Stimulated activated naive CD4-positive, alpha-beta T cell (primary cell): ENCODE data around the gene GNA15.

Experiments
- DNase-seq, 6 experiments: peaks; one replicate each; lab custom pipeline; 2025; lab: John Stamatoyannopoulos, UW

GNA15 gene

GRCh38 chr19:3121396-3121795 lies 14.4 kb upstream of the GNA15 start:
- DNase-seq = no peak

GRCh38 chr19:3121821-3122511 lies 13.9 kb upstream of the GNA15 start:
- no peak for DNase-seq

DNA sequence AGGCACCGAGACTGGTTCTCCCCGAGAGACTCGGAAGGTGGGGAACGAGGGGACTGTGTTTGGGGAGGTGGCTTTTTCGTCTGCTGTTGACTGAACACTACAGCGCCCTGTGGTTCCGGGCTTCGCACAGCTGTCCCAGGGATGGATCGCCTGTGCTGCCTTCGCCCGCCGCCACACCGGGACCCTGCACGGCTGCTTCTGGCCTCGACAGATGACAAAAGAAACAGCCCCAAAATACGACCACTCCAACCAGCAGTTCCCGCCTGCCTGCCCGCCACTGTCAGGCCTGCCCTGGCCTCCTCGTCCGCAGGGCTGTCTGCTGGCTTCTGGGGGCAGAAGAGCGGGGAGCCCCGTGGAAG lies 13.3 kb upstream of the GNA15 start:
- no peak for DNase-seq

GRCh38 chr19:3123088-3123721 lies 12.6 kb upstream of the GNA15 start:
- DNase-seq = no peak

DNA sequence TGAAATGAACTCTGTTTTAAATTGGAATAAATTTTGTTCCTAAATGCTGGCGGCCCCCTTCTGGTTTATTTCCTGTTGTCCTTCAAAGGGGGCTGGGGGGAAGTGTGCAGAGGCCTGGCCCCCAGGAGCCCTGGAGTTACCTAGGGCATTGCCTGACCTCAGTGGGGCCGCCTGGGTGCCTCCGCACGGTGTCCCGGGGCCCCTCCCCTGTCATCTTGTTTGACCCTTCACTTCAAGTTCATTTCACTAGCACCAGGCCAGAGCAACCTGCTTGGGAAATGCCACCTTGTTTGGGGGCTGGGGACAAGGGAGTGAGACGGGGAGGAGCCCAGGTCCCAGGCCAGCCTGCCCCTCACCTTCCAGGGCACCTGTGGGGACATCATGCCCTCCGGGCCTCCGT lies 11.9 kb upstream of the GNA15 start:
- DNase-seq = no peak

GRCh38 chr19:3124630-3125029 lies 11.2 kb upstream of the GNA15 start:
- no peak for DNase-seq

- DNase-seq = peak in 5 of 6 experiments; percentile 52 to 73 (median 58)
Measured at GRCh38 chr19:3125900-3126524, 9.8 kb upstream of the GNA15 start.

DNA sequence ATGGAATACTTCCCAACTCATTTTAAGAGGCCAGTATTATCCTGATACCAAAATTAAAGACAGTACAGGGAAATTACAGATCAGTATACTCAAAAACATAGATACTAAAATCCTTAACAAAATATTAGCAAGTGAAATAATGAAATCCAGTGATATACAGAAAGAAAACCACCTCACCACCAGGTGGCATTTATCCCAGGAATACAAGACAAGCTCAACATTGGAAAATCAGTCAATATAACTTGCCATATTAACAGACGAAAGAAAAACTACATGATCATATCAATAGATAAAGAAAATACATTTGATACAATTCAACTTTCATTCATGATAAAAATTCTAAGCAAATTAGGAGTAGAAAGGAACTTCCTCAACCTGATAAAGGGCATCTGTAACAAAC lies 6.7 kb upstream of the GNA15 start:
- DNase-seq = peak in 2 of 6 experiments; percentile 13 to 23

GRCh38 chr19:3131168-3131567 lies 4.7 kb upstream of the GNA15 start:
- peak in 1 of 6 experiments; percentile 11 for DNase-seq

- DNase-seq = peak; percentile 25 to 37 (median 32)
Measured at GRCh38 chr19:3132971-3133792, 2.7 kb upstream of the GNA15 start.

DNA sequence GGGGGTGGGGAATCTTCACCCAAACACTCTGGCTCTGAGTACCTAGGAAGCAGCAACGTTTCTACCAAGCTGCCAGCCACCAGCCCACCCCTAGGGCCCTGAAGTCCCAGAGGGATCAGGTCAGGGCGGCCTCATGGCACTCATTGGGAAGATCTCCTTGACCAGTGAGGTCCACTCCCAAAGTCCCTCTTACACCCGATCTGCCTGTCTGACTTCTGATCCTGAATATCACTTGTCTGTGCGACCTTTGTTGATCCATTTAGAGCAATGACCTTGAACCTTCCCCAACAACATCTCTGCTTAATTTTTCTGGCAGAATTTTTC lies 2.1 kb upstream of the GNA15 start:
- no peak for DNase-seq

GRCh38 chr19:3136684-3137055 lies 837 bp downstream of the GNA15 start:
- DNase-seq = no peak

DNA sequence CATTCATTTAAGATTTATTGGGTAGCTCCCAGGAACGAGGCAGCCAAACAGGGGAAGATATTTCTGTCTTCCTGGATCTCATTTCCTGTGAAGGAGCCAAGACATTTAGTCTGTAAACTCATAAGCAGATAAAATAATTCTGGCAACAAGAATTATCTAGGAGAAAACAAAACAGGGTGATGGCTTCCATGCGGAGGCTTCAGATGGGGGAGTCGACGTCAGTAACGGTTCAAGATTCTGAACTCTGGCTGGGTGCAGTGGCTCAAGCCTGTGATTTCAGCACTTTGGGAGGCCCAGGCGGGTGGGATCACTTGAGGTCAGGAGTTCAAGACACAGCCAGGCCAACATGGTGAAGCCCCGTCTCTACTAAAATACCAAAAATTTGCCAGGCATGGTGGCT lies 1.3 kb downstream of the GNA15 start:
- DNase-seq = no peak

- no peak for DNase-seq
Measured at GRCh38 chr19:3138268-3138667, 2.4 kb downstream of the GNA15 start.

GRCh38 chr19:3140667-3141038 lies 4.8 kb downstream of the GNA15 start:
- DNase-seq = no peak

DNA sequence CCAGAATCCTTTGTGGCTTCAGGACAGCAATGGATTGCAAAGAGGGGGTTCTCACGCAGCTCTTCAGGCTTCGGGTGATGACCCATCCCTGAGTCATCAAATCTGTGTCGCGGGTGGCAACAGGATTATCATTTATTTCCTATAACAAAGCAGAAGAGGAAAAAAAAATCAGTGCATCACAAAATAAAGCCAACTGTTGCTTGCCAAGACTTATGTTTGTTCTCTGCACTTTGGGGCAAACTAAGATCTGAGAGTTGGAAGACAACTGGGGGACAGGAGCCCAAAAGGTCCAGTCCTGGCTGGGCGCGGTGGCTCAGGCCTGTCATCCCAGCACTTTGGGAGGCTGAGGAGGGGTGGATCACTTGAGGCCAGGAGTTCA lies 6.4 kb downstream of the GNA15 start:
- no peak for DNase-seq

DNA sequence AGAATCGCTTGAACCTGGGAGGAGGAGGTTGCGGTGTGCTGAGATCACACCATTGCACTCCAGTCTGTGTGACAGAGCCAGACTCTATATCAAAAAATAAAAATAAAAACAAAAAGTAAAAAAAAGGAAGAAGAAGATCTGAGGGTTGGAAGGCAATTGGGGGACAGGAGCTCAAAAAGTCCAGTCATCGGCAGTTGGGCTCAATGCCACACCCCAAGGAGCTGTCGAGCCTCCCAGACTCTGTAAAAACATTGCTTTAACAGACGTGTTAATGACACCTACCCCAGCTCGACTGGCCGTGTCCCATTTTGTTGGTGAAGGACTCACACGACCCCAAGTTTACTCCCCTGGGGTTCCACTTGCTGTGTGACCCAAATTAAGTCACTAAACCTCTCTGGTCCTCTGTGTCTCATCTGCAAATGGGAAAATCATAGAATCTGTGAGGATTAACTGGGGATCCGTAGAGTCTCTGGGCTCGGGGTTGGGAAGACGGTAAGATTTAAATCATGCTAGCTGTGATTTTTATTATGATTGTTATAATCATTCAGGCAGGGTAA lies 7.0 kb downstream of the GNA15 start:
- DNase-seq = no peak

DNA sequence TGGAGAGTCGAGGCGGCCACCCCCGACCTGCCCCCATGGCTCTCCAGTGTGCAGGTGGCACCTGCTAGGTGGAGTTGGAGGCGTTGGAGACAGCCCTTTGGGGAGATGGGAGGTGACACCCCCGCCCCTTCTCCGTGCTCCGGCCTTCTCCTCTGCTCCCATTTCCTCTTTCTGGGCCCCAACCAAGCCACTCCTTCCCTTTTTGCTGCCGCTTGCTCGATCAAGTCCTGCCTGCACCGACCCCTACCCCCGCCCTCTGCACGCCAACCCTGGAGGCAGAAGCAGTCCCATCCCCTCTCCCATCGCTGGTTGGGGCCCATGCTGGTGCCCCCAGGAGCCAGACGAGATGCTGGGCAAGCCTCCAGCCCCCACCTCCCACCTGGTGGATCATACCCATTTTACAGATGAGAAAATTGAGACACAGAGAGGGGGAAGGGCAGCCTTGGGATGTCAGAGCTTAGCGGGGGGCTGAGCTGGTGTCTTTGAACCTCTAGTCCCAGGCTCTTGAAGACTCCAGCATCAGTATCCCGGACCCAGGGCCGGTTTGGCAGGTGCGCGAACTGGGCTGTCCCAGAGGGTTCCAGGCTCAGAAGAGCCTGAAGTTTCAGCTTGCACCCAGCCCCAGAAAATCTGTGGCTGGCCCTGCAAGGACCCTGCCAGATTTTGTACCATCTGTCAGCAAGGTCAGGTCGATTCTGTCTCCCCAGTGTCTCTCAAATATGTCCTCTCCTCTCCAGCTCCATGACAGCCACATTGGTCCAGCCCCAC lies 10.3 kb downstream of the GNA15 start:
- DNase-seq = no peak

GRCh38 chr19:3146677-3147100 lies 10.9 kb downstream of the GNA15 start:
- DNase-seq = peak; percentile 20 to 67 (median 60)

DNA sequence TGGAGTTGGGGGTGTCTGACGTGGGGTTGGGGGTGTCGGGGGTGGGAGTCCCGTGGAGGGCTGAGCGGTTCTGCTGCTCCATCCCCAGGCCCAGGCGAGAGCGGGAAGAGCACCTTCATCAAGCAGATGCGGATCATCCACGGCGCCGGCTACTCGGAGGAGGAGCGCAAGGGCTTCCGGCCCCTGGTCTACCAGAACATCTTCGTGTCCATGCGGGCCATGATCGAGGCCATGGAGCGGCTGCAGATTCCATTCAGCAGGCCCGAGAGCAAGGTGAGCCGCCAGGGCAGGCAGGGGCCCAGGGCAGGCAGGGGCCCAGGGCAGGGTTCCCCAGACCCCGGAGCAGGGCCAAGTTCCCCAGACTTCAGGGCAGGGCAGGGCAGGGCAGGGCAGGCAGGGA lies 12.7 kb downstream of the GNA15 start:
- no peak for DNase-seq

DNA sequence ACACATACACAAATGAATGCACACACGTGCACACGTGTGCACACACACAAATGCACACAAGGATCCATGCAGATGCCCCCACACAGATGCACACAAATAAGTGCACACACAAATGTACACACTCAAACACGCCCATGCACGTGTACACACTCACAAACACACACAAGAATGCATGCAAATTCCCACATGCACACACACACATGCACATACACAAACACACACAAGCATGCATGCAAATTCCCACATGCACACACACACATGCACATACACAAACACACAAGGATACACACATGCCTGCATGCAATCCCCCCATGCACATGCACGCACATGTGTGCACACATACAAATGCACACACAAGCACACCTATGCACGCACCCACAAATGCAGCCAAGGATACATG lies 13.3 kb downstream of the GNA15 start:
- no peak for DNase-seq
